Transverse colon (tissue), 3 donors: ENCODE measurements around the gene ZNF559.

Experiments
- CTCF ChIP-seq, 5 experiments: fragments of 200-600 bp in 3 of 5; fragments of 450-650 bp in 2 of 5; sonication (generic) in 3 of 5; IDR thresholded peaks; 1 replicate in 2 of 5; 2 replicates in 3 of 5; pipeline ENCODE4 v1.5.1; 2016 to 2017; ENCODE audit warnings: antibody characterized with exemption in 5 of 5, inconsistent platforms in 3 of 5, mild to moderate bottlenecking in 2 of 5, moderate library complexity in 1 of 5
- POLR2A ChIP-seq: fragments of 450-650 bp; IDR thresholded peaks from one replicate; pipeline ENCODE4 v1.6.1; 2016; ENCODE audit warnings: antibody characterized with exemption, mild to moderate bottlenecking, moderate library complexity

DNA sequence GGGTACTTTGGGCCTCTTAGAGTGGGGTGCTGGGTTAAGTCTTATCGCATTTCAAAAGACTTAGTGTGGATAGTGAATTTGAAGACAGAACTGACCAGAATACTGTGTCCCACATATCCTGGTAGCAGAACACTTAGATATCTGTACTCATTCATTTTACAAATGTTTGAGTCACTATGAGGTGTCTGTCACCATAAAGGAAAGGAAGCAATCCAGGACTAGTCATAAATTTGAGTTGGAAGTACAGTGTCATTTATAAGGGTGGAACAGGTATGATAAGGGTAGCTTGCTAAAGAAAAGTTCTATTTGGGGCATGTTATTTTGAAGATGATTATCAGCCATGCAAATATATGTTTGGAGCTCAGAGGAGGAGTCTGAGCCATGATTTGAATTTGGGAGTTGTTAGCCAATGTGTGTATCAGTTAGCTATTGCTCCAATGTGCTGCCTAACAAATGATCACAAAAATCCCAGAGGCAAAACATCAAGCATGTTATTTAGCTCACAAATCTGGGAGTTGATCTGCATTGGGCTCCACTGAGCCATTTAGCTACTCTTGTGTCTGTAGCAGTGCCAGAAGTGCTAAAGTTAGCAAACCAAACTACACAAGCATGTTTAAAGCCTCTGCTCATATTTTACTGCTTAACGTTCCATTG, 34.6 kb upstream of the ZNF559 start:
- TF ChIP-seq POLR2A = no peak
- TF ChIP-seq CTCF (IDR thresholded peaks at IDR 0.05) = no peak
